Calu3 (cell line): Measurements from ENCODE around the gene VPS11. TPM values are rescaled to one million over a fixed set of nuclear protein-coding genes. Genes with fewer than 3 reads are reported as not detected.

ENCODE experiments used
- BruUV-seq: library from RNA; stranded (reverse); fragments of 400-500 nt; replicated peaks from 2 replicates; lab custom pipeline; 2021; lab: Mats Ljungman, UMichigan
- CTCF ChIA-PET: fragments of 300-600 bp; sonication (Branson Sonifier 250); formaldehyde crosslinking; loops from one replicate; lab custom pipeline; 2022; ENCODE audit warnings: antibody characterized with exemption; lab: Charles Lee
- DNase-seq: peaks from one replicate; pipeline ENCODE4 v3.0.0; 2022
- H3K27ac Mint-ChIP-seq: one replicate; pipeline ENCODE4 v1.8.0; 2022; ENCODE audit warnings: mixed read lengths; ENCODE audit not compliant: unreplicated experiment
- H3K27me3 Mint-ChIP-seq: one replicate; pipeline ENCODE4 v1.8.0; 2022; ENCODE audit warnings: mixed read lengths; ENCODE audit not compliant: unreplicated experiment
- H3K36me3 Mint-ChIP-seq: one replicate; pipeline ENCODE4 v1.8.0; 2022; ENCODE audit warnings: mild to moderate bottlenecking, moderate library complexity, mixed read lengths; ENCODE audit not compliant: insufficient read depth, unreplicated experiment
- H3K4me1 Mint-ChIP-seq: one replicate; pipeline ENCODE4 v1.8.0; 2022; ENCODE audit warnings: mild to moderate bottlenecking, low read depth, mixed read lengths; ENCODE audit not compliant: unreplicated experiment
- H3K4me3 Mint-ChIP-seq: one replicate; pipeline ENCODE4 v1.8.0; 2022; ENCODE audit warnings: mild to moderate bottlenecking, low read depth, moderate library complexity, mixed read lengths; ENCODE audit not compliant: unreplicated experiment
- H3K9me3 Mint-ChIP-seq: one replicate; pipeline ENCODE4 v1.8.0; 2022; ENCODE audit warnings: low read depth, mixed read lengths; ENCODE audit not compliant: unreplicated experiment
- CTCF ChIP-seq: fragments of 200-600 bp; IDR thresholded peaks from one replicate; pipeline ENCODE4 v1.8.0; 2022; ENCODE audit warnings: antibody characterized with exemption; ENCODE audit not compliant: unreplicated experiment
- intact Hi-C: fragments of 100-400 bp; cut with micrococcal nuclease; formaldehyde crosslinking; loops from one replicate; pipeline ENCODE4 v1.10.0; 2022; ENCODE audit not compliant: unreplicated experiment
- microRNA-seq: library from miRNA; unstranded; fragments of <30 nt; microRNA quantifications from one replicate; pipeline ENCODE4 v1.2.0, GENCODE V29; 2022
- total RNA-seq: library from RNA; stranded (reverse); gene quantifications from 2 replicates; pipeline ENCODE4 v1.2.3, GENCODE V29; 2022

VPS11 gene
- total RNA-seq, 1 experiment from 2014 or later = 15.1 TPM

GRCh38 chr11:119121811-119122124 is 54.1 kb downstream of the VPS11 start:
- CTCF ChIA-PET = interaction anchor here (1.0 kb wide), 1 partner anchor 20 kb away, joined by 7 read pairs; the partner anchor contains the start of gene DPAGT1
- TSS peak; percentile 82 for BruUV-seq
- no peak for DNase-seq
- Mint-ChIP-seq H3K27me3 (no peaks in the 10 kb centered on the region), H3K9me3 (no peaks in the 10 kb centered on the region), H3K27ac (peak overlapping the region; percentile 89), H3K4me3 (peak overlapping the region; percentile 93), H3K36me3 (peaks cover 40% of the 10 kb centered on the region), H3K4me1 (peaks cover 27% of the 10 kb centered on the region)
- no peak for TF ChIP-seq CTCF
- intact Hi-C loops = no loop called here

GRCh38 chr11:119125821-119126220 is 58.2 kb downstream of the VPS11 start:
- H3K4me1 Mint-ChIP-seq = peaks cover 23% of the 10 kb centered on the region
- no peak for DNase-seq
- no peak for TF ChIP-seq CTCF
- H3K27ac Mint-ChIP-seq = no peak overlapping the region
- BruUV-seq = no TSS peak
- CTCF ChIA-PET = no interaction called here
- H3K36me3 Mint-ChIP-seq = peaks cover 40% of the 10 kb centered on the region
- no peak overlapping the region for H3K4me3 Mint-ChIP-seq
- H3K9me3 Mint-ChIP-seq = no peaks in the 10 kb centered on the region
- intact Hi-C loops = no loop called here
- H3K27me3 Mint-ChIP-seq = no peaks in the 10 kb centered on the region

- Mint-ChIP-seq H3K27ac (no peak overlapping the region), H3K27me3 (no peaks in the 10 kb centered on the region), H3K9me3 (no peaks in the 10 kb centered on the region), H3K4me1 (peaks cover 21% of the 10 kb centered on the region), H3K4me3 (no peak overlapping the region), H3K36me3 (peaks cover 34% of the 10 kb centered on the region)
- CTCF ChIA-PET = interaction anchor here (0.6 kb wide), 1 partner anchor 104 kb away, joined by 5 read pairs; no protein-coding TSS in a partner anchor
- intact Hi-C loops = no loop called here
- no TSS peak for BruUV-seq
- TF ChIP-seq CTCF = no peak
- DNase-seq = no peak
Measured at GRCh38 chr11:119126675-119127268, 59.2 kb downstream of the VPS11 start.

- Mint-ChIP-seq H3K4me3 (no peak overlapping the region), H3K27me3 (no peaks in the 10 kb centered on the region), H3K9me3 (no peaks in the 10 kb centered on the region), H3K4me1 (peaks cover 8% of the 10 kb centered on the region), H3K27ac (no peak overlapping the region), H3K36me3 (peaks cover 25% of the 10 kb centered on the region)
- no TSS peak for BruUV-seq
- CTCF ChIA-PET = no interaction called here
- TF ChIP-seq CTCF = no peak
- intact Hi-C loops = no loop called here
- DNase-seq = no peak
Measured at GRCh38 chr11:119130662-119131061, 63.0 kb downstream of the VPS11 start.

Small RNAs within 50 kb of the gene (microRNA-seq; reads per million reads assigned to microRNA genes)
- not detected for gene MIR3656

Other genes starting within 250 kb of the VPS11 start
- not detected in 2 replicates for gene CXCR5, start 183.9 kb upstream of the VPS11 start, total RNA-seq
- gene BCL9L, start 141.9 kb upstream of the VPS11 start, total RNA-seq = 57.9 and 68.4 TPM in 2 replicates
- gene UPK2, start 111.5 kb upstream of the VPS11 start, total RNA-seq = 3.5 and 5.2 TPM in 2 replicates
- not detected in 2 replicates for gene FOXR1, start 96.1 kb upstream of the VPS11 start, total RNA-seq
- 43.0 and 46.9 TPM in 2 replicates for gene CENATAC, start 69.7 kb upstream of the VPS11 start, total RNA-seq
- gene RPS25, start 49.5 kb upstream of the VPS11 start, total RNA-seq = 471 and 510 TPM in 2 replicates
- gene TRAPPC4, start 49.1 kb upstream of the VPS11 start, total RNA-seq = 42.0 and 43.9 TPM in 2 replicates
- gene SLC37A4, start 36.9 kb upstream of the VPS11 start, total RNA-seq = 21.2 and 24.6 TPM in 2 replicates
- 180 and 181 TPM in 2 replicates for gene HYOU1, start 10.6 kb upstream of the VPS11 start, total RNA-seq
- gene HMBS, start 17.1 kb downstream of the VPS11 start, total RNA-seq = 35.2 and 39.6 TPM in 2 replicates
- 46.7 and 47.6 TPM in 2 replicates for gene DPAGT1, start 34.0 kb downstream of the VPS11 start, total RNA-seq
- 7.8 and 9.5 TPM in 2 replicates for gene C2CD2L, start 39.5 kb downstream of the VPS11 start, total RNA-seq
- 21.8 and 22.6 TPM in 2 replicates for gene HINFP, start 53.8 kb downstream of the VPS11 start, total RNA-seq
- gene ABCG4, start 81.2 kb downstream of the VPS11 start, total RNA-seq = not detected in 2 replicates
- 5.5 and 6.7 TPM in 2 replicates for gene NLRX1, start 100.9 kb downstream of the VPS11 start, total RNA-seq
- 0.15 TPM in 1 of 2 replicates, not detected in the other for gene NHERF4, start 117.7 kb downstream of the VPS11 start, total RNA-seq
- gene CBL, start 138.5 kb downstream of the VPS11 start, total RNA-seq = 14.2 and 15.9 TPM in 2 replicates
- 11.1 and 25.1 TPM in 2 replicates for gene MCAM, start 249.3 kb downstream of the VPS11 start, total RNA-seq